Breast epithelium (tissue), 4 donors: Measurements from ENCODE around the gene MRPL52. TPM values are rescaled to one million over a fixed set of nuclear protein-coding genes. Genes with fewer than 3 reads are reported as not detected.

Experiments
- DNase-seq, 2 donors: peaks; one replicate each; pipeline ENCODE4 v3.0.0-alpha.2; 2019; ENCODE audit warnings: low spot score in 2 of 2
- H3K27ac ChIP-seq, 2 donors: fragments of 200-600 bp; sonication (generic) in 1 of 2; one replicate each; pipeline ENCODE4 v1.5.1; 2016 to 2019; ENCODE audit warnings: mild to moderate bottlenecking in 1 of 2
- H3K27me3 ChIP-seq, 2 donors: fragments of 200-600 bp; sonication (generic) in 1 of 2; one replicate each; pipeline versions ENCODE4 v1.5.1 to v1.6.0; 2017 to 2019; ENCODE audit warnings: control low read depth in 1 of 2, mild to moderate bottlenecking in 1 of 2
- H3K36me3 ChIP-seq: fragments of 200-600 bp; one replicate; pipeline ENCODE4 v1.5.1; 2019
- H3K4me1 ChIP-seq, 2 donors: fragments of 200-600 bp; sonication (generic); one replicate each; pipeline ENCODE4 v1.5.1; 2016 to 2019; ENCODE audit warnings: control low read depth in 1 of 2
- H3K4me3 ChIP-seq, 3 donors: fragments of 200-600 bp; sonication (generic); 1 replicate in 2 of 3; 2 replicates in 1 of 3; pipeline ENCODE4 v1.5.1; 2016 to 2019; ENCODE audit warnings: mild to moderate bottlenecking in 3 of 3, moderate library complexity in 2 of 3
- H3K9me3 ChIP-seq, 2 donors: fragments of 200-600 bp; sonication (generic) in 1 of 2; one replicate each; pipeline ENCODE4 v1.5.1; 2016 to 2019; ENCODE audit warnings: control low read depth in 1 of 2
- POLR2A ChIP-seq: fragments of 450-650 bp; IDR thresholded peaks from one replicate; pipeline ENCODE4 v1.6.1; 2016; ENCODE audit warnings: antibody characterized with exemption, mild to moderate bottlenecking, moderate library complexity
- POLR2AphosphoS5 ChIP-seq, 3 donors: sonication (generic); formaldehyde crosslinking; IDR thresholded peaks; one replicate each; pipeline ENCODE4 v1.6.1; 2017; ENCODE audit warnings: antibody characterized with exemption in 3 of 3
- intact Hi-C: fragments of 100-400 bp; cut with DNase I; formaldehyde crosslinking; loops from one replicate; pipeline ENCODE4 v1.15.1; 2023; ENCODE audit warnings: low total_unique reads
- total RNA-seq, 3 donors: library from RNA; depleted of rRNA; stranded (reverse); fragments of >200 nt; gene quantifications; one replicate each; pipeline ENCODE4 v1.1.0, GENCODE V29; 2016
- TF ChIP-seq, protein P1 (sequence below), 3 donors: fragments of 450-650 bp; IDR thresholded peaks; one replicate each; pipeline ENCODE4 v1.5.1; 2016 to 2017; ENCODE audit warnings: antibody characterized with exemption in 3 of 3, mild to moderate bottlenecking in 3 of 3, moderate library complexity in 3 of 3

MRPL52 gene
- total RNA-seq, 3 donors from 2014 or later: 22.7 to 39.4 (median 34.7) TPM

DNA sequence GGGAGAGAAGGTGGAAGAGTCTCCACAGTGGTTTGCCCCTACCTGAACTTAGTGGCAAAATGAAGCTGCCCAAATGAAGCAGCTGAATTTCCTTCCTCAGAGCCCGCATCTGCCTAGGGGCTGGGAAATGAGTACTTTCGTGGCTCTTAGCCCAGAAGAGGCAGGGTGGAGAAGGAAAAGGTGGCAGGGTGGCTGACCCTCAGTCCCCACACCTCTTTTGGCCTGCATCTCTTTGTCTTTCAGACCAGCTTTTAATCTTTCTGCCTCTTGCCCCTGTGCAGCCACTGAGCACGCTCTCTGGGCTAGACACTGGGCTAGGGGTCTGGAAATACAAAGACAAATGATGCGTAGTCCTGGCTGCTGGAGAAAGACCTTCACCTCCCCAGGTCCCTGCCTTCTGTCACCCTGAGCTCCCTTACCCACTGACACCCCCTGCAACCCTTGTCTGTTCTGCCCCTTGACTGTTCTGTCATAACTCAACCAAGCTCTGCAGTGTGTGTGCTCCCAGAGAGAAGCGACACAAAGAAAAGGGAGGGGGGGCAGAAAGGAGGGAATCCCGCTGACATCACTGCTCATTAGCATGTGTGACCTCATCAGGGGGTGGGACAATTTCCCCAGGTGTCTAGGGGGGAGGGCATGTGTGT is 53.0 kb downstream of the MRPL52 start:
- DNase-seq: peak in 1 of 2 donors; percentile 59
- Histone ChIP-seq H3K27me3 (no peaks in the 10 kb centered on the region), H3K36me3 (no peaks in the 10 kb centered on the region), H3K4me1 (peaks cover 0 to 8% of the 10 kb centered on the region in 2 donors), H3K4me3 (peak overlapping the region in 2 of 3 donors; percentile 11 to 27), H3K9me3 (no peaks in the 10 kb centered on the region), H3K27ac (peak overlapping the region in 1 of 2 donors; percentile 14)
- TF ChIP-seq, protein P1, sequence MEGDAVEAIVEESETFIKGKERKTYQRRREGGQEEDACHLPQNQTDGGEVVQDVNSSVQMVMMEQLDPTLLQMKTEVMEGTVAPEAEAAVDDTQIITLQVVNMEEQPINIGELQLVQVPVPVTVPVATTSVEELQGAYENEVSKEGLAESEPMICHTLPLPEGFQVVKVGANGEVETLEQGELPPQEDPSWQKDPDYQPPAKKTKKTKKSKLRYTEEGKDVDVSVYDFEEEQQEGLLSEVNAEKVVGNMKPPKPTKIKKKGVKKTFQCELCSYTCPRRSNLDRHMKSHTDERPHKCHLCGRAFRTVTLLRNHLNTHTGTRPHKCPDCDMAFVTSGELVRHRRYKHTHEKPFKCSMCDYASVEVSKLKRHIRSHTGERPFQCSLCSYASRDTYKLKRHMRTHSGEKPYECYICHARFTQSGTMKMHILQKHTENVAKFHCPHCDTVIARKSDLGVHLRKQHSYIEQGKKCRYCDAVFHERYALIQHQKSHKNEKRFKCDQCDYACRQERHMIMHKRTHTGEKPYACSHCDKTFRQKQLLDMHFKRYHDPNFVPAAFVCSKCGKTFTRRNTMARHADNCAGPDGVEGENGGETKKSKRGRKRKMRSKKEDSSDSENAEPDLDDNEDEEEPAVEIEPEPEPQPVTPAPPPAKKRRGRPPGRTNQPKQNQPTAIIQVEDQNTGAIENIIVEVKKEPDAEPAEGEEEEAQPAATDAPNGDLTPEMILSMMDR (IDR thresholded peaks at IDR 0.05): no peak
- no peak for TF ChIP-seq POLR2A
- TF ChIP-seq POLR2AphosphoS5 (IDR thresholded peaks at IDR 0.05): no peak
- intact Hi-C loops: no loop called here

DNA sequence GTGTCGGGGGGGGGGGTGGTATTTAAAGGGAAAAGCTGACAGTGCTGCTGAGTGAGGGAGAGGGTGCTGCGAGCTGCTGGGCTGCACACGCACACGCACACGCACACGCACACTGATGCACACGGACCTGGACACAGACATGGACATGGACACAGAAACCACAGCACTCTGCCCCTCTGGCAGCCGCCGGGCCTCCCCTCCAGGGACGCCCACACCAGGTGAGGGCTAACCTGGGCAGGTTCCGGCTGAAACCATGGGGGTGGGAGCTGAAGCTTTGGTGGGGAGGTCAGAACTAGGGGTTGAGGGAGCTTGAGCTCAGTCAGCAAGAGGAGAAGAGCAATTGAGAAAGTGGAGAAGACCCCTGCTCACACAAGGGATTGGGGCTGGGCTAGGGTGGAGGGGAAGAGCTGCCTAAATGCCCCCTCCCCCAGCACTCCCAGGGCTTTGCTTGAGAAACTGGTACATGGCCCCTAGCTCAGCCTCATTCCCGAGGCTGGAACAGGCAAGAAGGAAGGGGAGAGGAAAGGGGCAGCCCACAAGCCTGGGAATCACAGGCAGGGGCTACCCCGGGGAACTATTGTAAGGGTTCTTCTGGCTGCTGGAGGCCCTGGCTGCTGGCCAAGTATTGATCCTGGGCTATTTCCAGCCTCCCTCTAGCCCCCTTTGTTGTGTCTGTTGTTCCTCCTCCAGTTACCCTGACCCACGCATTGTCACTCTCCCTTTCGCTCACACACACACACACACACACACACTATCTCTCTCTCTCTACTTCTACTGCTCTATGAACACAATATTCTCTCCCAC is 53.7 kb downstream of the MRPL52 start, which contains the start of gene REM2:
REM2 (plus strand) TSS at position 50 of the 804 bp plus-strand sequence; CDS start at position 116, 66 bp downstream.
- Histone ChIP-seq H3K9me3 (no peaks in the 10 kb centered on the region), H3K4me1 (peaks cover 0 to 14% of the 10 kb centered on the region in 2 donors), H3K36me3 (no peaks in the 10 kb centered on the region), H3K27me3 (no peaks in the 10 kb centered on the region), H3K4me3 (peak within 1 kb of the TSS in 2 of 3 donors; percentile 11 to 27), H3K27ac (peak within 1 kb of the TSS in 1 of 2 donors; percentile 14)
- no peak for DNase-seq
- intact Hi-C loops: no loop called here
- TF ChIP-seq, protein P1 (IDR thresholded peaks at IDR 0.05): no peak
- TF ChIP-seq POLR2A: no peak
- no peak for TF ChIP-seq POLR2AphosphoS5 (IDR thresholded peaks at IDR 0.05)

DNA sequence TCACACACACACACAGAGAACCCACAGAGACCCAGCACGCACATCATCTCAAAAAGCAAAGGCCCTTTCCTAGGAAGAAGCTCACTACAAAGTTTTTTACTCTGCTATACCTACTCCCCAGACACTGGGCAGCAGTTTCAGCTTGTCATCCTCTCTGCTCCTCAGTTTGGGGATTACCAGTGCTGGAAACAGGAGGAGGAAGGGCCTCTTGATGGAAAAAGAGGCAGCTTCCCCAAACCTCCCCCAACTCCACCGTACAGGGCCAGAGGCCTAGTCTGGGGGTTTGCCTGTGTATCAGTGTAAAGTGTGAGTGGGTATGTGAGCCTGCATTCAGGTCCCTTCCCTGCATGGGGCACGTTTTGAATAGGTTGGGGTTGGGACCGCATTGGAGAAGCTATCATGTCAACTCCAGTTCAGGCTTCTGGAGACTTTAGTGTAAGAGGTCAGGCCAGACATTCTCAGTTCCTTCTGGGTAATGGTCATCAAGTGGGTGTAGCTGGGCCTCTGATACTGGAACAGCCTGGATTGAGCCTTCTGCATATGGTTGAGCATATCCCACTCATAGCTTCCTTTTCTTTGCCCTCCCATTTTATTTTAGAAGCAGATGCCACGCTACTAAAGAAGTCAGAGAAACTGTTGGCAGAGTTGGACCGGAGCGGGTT is 54.5 kb downstream of the MRPL52 start:
- H3K36me3 ChIP-seq: no peaks in the 10 kb centered on the region
- no peaks in the 10 kb centered on the region for H3K9me3 ChIP-seq
- H3K27ac ChIP-seq: no peak overlapping the region
- H3K4me1 ChIP-seq: peaks cover 0 to 14% of the 10 kb centered on the region in 2 donors
- no peaks in the 10 kb centered on the region for H3K27me3 ChIP-seq
- DNase-seq: no peak
- TF ChIP-seq POLR2A: no peak
- TF ChIP-seq, protein P1 (IDR thresholded peaks at IDR 0.05): no peak
- TF ChIP-seq POLR2AphosphoS5 (IDR thresholded peaks at IDR 0.05): no peak
- intact Hi-C loops: no loop called here
- H3K4me3 ChIP-seq: no peak overlapping the region

Other genes starting within 250 kb of the MRPL52 start
- gene DAD1, start 240.7 kb upstream of the MRPL52 start, total RNA-seq: 100 to 1,000 TPM; 192 to 238 (median 202) TPM
- 10 to 100 TPM; 22.1 to 41.6 (median 25.2) TPM for gene ABHD4, start 231.6 kb upstream of the MRPL52 start, total RNA-seq
- gene OR6J1, start 185.5 kb upstream of the MRPL52 start, total RNA-seq: not detected
- gene OXA1L, start 63.2 kb upstream of the MRPL52 start, total RNA-seq: 100 to 1,000 TPM in 2 of 3 donors, 10 to 100 TPM in 1; 80.0 to 145 (median 101) TPM
- 10 to 100 TPM; 17.4 to 46.4 (median 27.2) TPM for gene SLC7A7, start 14.5 kb upstream of the MRPL52 start, total RNA-seq
- 100 to 1,000 TPM in 2 of 3 donors, 10 to 100 TPM in 1; 84.4 to 361 (median 136) TPM for gene MMP14, start 6.7 kb downstream of the MRPL52 start, total RNA-seq
- gene LRP10, start 41.9 kb downstream of the MRPL52 start, total RNA-seq: 10 to 100 TPM; 70.1 to 97.5 (median 82.3) TPM
- 1 to 10 TPM in 2 of 3 donors, under 1 TPM in 1; 0.96 to 1.3 (median 1.2) TPM for gene REM2, start 53.3 kb downstream of the MRPL52 start, total RNA-seq
- gene RBM23, start 89.3 kb downstream of the MRPL52 start, total RNA-seq: 100 to 1,000 TPM in 2 of 3 donors, 10 to 100 TPM in 1; 85.5 to 194 (median 174) TPM
- 10 to 100 TPM; 48.6 to 80.6 (median 71.4) TPM for gene PRMT5, start 99.5 kb downstream of the MRPL52 start, total RNA-seq
- 10 to 100 TPM; 67.3 to 86.5 (median 68.3) TPM for gene HAUS4, start 127.2 kb downstream of the MRPL52 start, total RNA-seq
- gene AJUBA, start 152.7 kb downstream of the MRPL52 start, total RNA-seq: 10 to 100 TPM in 2 of 3 donors, 1 to 10 TPM in 1; 3.2 to 24.0 (median 18.7) TPM
- gene C14orf93, start 180.3 kb downstream of the MRPL52 start, total RNA-seq: 10 to 100 TPM; 10.8 to 24.1 (median 19.4) TPM
- gene PSMB5, start 205.0 kb downstream of the MRPL52 start, total RNA-seq: 100 to 1,000 TPM; 120 to 144 (median 129) TPM
- not detected for gene PSMB11, start 212.3 kb downstream of the MRPL52 start, total RNA-seq
- 1 to 10 TPM; 2.2 to 5.2 (median 3.2) TPM for gene CDH24, start 227.6 kb downstream of the MRPL52 start, total RNA-seq